Parathyroid adenoma (tissue), 2 donors: ENCODE data around the gene MED13.

Experiments used
- H2AFZ ChIP-seq: fragments of 300-600 bp; sonication (generic); one replicate; pipeline ENCODE4 v1.7.0; 2017; ENCODE audit warnings: antibody characterized with exemption, mild to moderate bottlenecking
- H3K27ac ChIP-seq: fragments of 300-600 bp; sonication (generic); one replicate; pipeline ENCODE4 v1.7.0; 2017
- H3K27me3 ChIP-seq: fragments of 300-600 bp; sonication (generic); one replicate; pipeline ENCODE4 v1.7.0; 2017; ENCODE audit warnings: low read length; ENCODE audit not compliant: control insufficient read depth, insufficient read depth
- H3K36me3 ChIP-seq: fragments of 300-600 bp; sonication (generic); one replicate; pipeline ENCODE4 v1.7.0; 2017; ENCODE audit warnings: low read length; ENCODE audit not compliant: control insufficient read depth, insufficient read depth
- H3K4me1 ChIP-seq: fragments of 300-600 bp; sonication (generic); one replicate; pipeline ENCODE4 v1.7.0; 2017; ENCODE audit warnings: control low read depth
- H3K4me2 ChIP-seq: fragments of 300-600 bp; sonication (generic); one replicate; pipeline ENCODE4 v1.7.0; 2017; ENCODE audit warnings: low read length
- H3K4me3 ChIP-seq: fragments of 300-600 bp; sonication (generic); one replicate; pipeline ENCODE4 v1.7.0; 2017; ENCODE audit warnings: low read depth, low read length
- H3K79me2 ChIP-seq: fragments of 300-600 bp; sonication (generic); one replicate; pipeline ENCODE4 v1.7.0; 2017; ENCODE audit warnings: control low read depth
- H3K9ac ChIP-seq: fragments of 300-600 bp; sonication (generic); one replicate; pipeline ENCODE4 v1.7.0; 2017; ENCODE audit warnings: mild to moderate bottlenecking
- H3K9me3 ChIP-seq: fragments of 300-600 bp; sonication (generic); one replicate; pipeline ENCODE4 v1.7.0; 2017; ENCODE audit warnings: low read length; ENCODE audit not compliant: control insufficient read depth
- TF ChIP-seq, protein P1 (sequence below): fragments of 300-600 bp; sonication (generic); IDR thresholded peaks from one replicate; pipeline ENCODE4 v1.7.0; 2017; ENCODE audit warnings: antibody characterized with exemption, mild to moderate bottlenecking
- donor health status: primary hyperparathyroidism.

MED13 gene

DNA sequence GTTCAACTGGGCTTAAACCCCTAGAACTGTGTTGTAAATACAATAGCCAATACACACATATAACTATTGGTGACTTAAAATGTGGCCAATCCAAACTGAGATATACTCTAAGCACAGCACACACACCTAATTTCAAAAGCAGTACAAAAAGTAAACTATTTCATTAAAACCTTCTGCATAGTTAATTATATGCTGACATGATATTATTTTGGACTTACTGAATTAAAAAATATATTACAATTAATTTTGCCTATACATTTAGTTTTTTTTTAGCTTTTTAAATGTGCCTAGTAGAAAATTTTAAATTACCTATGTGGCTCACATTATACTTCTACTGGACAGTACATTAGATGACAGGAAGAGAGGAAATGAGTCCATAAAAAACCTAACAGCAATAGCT, 21.5 kb downstream of the MED13 start:
- TF ChIP-seq, protein P1, sequence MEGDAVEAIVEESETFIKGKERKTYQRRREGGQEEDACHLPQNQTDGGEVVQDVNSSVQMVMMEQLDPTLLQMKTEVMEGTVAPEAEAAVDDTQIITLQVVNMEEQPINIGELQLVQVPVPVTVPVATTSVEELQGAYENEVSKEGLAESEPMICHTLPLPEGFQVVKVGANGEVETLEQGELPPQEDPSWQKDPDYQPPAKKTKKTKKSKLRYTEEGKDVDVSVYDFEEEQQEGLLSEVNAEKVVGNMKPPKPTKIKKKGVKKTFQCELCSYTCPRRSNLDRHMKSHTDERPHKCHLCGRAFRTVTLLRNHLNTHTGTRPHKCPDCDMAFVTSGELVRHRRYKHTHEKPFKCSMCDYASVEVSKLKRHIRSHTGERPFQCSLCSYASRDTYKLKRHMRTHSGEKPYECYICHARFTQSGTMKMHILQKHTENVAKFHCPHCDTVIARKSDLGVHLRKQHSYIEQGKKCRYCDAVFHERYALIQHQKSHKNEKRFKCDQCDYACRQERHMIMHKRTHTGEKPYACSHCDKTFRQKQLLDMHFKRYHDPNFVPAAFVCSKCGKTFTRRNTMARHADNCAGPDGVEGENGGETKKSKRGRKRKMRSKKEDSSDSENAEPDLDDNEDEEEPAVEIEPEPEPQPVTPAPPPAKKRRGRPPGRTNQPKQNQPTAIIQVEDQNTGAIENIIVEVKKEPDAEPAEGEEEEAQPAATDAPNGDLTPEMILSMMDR: no peak
- H3K27ac ChIP-seq: no peak overlapping the region
- H3K9me3 ChIP-seq: no peaks in the 10 kb centered on the region
- H3K36me3 ChIP-seq: no peaks in the 10 kb centered on the region
- H2AFZ ChIP-seq: no peak overlapping the region
- H3K4me1 ChIP-seq: no peaks in the 10 kb centered on the region
- H3K4me3 ChIP-seq: no peak overlapping the region
- H3K79me2 ChIP-seq: peaks cover 17% of the 10 kb centered on the region
- H3K4me2 ChIP-seq: no peak overlapping the region
- no peak overlapping the region for H3K9ac ChIP-seq
- H3K27me3 ChIP-seq: no peaks in the 10 kb centered on the region

DNA sequence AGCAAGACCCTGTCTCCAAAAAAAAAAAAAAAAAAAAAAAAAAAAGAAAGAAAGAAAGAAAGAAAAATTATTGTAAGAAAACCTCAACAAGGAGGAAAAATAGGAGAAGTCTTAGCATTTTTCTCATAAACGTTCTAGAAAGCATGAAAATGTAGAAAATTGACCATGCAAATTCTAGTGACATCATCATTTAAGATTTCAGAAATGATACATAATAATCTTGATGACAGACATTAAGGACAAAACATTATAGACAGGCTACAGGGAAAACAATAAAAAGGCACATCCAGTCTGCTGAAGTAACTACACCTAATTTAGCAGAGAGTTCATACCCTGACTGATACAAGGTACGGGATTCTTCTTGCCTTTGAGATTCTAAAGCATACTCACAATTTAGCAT, 21.9 kb downstream of the MED13 start:
- no peak overlapping the region for H3K9ac ChIP-seq
- no peaks in the 10 kb centered on the region for H3K4me1 ChIP-seq
- H3K36me3 ChIP-seq: no peaks in the 10 kb centered on the region
- no peaks in the 10 kb centered on the region for H3K27me3 ChIP-seq
- H3K9me3 ChIP-seq: no peaks in the 10 kb centered on the region
- H3K79me2 ChIP-seq: peaks cover 15% of the 10 kb centered on the region
- TF ChIP-seq, protein P1: no peak
- no peak overlapping the region for H3K4me3 ChIP-seq
- H3K27ac ChIP-seq: no peak overlapping the region
- no peak overlapping the region for H3K4me2 ChIP-seq
- H2AFZ ChIP-seq: no peak overlapping the region

DNA sequence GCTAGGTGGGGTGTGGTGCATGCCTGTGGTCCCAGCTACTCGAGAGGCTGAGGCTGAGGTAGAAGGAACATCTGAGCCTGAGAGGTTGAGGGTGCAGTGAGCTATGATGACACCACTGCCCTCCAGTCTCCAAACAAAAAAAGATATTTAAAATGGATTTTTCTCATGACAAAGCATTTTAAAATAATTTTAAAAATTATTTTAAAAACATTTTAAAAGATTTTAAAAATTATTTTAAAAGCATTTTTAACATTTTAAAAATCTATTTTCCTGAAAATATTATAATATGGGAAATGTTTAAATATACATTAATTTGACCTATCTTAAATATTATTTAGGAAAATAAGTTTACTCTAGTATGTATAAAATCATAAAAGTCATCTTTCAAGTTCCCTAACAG, 26.8 kb downstream of the MED13 start:
- H3K79me2 ChIP-seq: peaks cover 18% of the 10 kb centered on the region
- H3K27me3 ChIP-seq: no peaks in the 10 kb centered on the region
- no peak overlapping the region for H3K4me3 ChIP-seq
- H3K4me2 ChIP-seq: no peak overlapping the region
- no peak overlapping the region for H3K27ac ChIP-seq
- no peaks in the 10 kb centered on the region for H3K36me3 ChIP-seq
- no peak overlapping the region for H3K9ac ChIP-seq
- H3K4me1 ChIP-seq: no peaks in the 10 kb centered on the region
- TF ChIP-seq, protein P1: no peak
- H2AFZ ChIP-seq: no peak overlapping the region
- H3K9me3 ChIP-seq: no peaks in the 10 kb centered on the region

DNA sequence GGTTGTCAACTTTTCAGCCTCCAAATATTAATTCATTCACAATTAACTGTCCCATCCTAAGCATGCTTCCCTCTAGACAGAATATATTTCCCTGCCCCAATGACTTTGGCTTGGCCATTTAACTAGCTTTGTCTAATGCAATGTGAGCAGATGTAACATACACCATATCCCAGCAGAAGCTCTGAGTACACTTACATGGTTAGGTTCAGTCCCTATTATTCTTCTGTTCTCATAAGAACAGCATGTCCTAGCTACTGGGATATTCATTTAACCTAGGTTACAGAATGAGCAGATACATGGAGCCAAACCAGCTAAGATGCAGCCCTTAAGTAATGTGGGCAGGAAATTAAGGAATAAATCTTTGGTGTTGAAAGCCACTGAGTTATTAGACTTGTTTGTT, 31.8 kb downstream of the MED13 start:
- no peak overlapping the region for H3K9ac ChIP-seq
- TF ChIP-seq, protein P1: no peak
- no peak overlapping the region for H2AFZ ChIP-seq
- no peaks in the 10 kb centered on the region for H3K9me3 ChIP-seq
- no peaks in the 10 kb centered on the region for H3K27me3 ChIP-seq
- H3K27ac ChIP-seq: no peak overlapping the region
- H3K4me1 ChIP-seq: no peaks in the 10 kb centered on the region
- H3K79me2 ChIP-seq: peaks cover 10% of the 10 kb centered on the region
- no peak overlapping the region for H3K4me2 ChIP-seq
- H3K4me3 ChIP-seq: no peak overlapping the region
- H3K36me3 ChIP-seq: no peaks in the 10 kb centered on the region

DNA sequence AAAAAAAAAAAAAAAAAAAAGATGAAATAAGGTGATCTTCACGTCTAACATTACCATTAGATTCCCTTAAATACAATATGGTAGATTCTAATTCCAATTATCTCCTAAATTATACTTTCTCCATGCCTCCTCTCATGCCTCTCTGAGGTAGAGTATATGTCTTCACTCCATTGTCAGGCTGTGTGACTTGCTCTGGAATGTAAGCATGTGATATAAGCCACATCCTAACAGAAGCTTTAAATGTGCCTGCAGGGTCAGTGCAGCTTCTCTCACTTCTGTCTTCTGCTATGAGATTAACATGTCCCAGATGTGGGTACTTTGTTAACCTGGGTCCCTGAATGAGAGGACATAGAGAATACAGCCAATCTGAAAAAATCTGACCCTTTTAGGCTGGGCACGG, 32.6 kb downstream of the MED13 start:
- Histone ChIP-seq H2AFZ (no peak overlapping the region), H3K27me3 (no peaks in the 10 kb centered on the region), H3K9me3 (no peaks in the 10 kb centered on the region), H3K36me3 (no peaks in the 10 kb centered on the region), H3K4me3 (no peak overlapping the region), H3K9ac (no peak overlapping the region), H3K4me2 (no peak overlapping the region), H3K27ac (no peak overlapping the region), H3K4me1 (no peaks in the 10 kb centered on the region), H3K79me2 (peaks cover 9% of the 10 kb centered on the region)
- TF ChIP-seq, protein P1: no peak
